Measurements from ENCODE around the gene PTPRE.

DNA sequence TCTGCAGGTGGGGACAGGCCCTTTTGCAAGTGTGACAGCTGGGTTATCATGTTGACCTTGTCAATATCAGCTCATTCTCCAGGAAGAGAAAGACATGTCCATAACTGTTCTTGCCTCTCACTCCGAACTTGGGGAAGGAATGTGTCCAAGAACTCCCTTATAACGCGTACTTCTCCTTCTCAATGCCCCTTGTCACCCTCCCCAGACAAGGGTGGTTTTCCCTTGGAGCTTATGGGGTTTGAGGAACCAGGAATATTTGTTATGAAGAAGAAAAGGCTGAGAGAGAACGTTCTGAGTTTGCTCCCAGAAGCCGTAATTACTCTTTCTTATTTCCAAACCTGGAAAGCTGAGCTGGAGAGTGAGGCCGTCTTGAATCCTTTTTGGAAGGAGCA, 141.9 kb downstream of the PTPRE start:
- no peak for TF ChIP-seq POLR2A (IDR thresholded peaks at IDR 0.05; ENCODE audit: extremely low read depth, insufficient read length)
- no peak for TF ChIP-seq CTCF (IDR thresholded peaks at IDR 0.05; ENCODE audit: low read depth, low read length)
- no peak for TF ChIP-seq MYC (IDR thresholded peaks at IDR 0.05; ENCODE audit: low read depth, low read length)
- TF ChIP-seq MAX (IDR thresholded peaks at IDR 0.05; ENCODE audit: low read depth, low read length) = no peak
